PFSK-1 (cell line): ENCODE data around the gene LRP2.

Experiments
- FOXP2 ChIP-seq: optimal IDR thresholded peaks from 2 replicates; pipeline ENCODE3; 2011; ENCODE audit warnings: borderline replicate concordance, control low read depth, inconsistent platforms; ENCODE audit not compliant: insufficient read depth; ENCODE audit errors: extremely low read length, extremely low read depth
- POLR2AphosphoS5 ChIP-seq: IDR thresholded peaks from 2 replicates; pipeline ENCODE4 v1.6.1; 2012; ENCODE audit warnings: low read depth, mild to moderate bottlenecking, control low read depth, low read length, moderate library complexity
- SIN3A ChIP-seq: IDR thresholded peaks from 2 replicates; pipeline ENCODE4 v1.6.1; 2012; ENCODE audit warnings: mild to moderate bottlenecking, low read length, moderate library complexity, borderline replicate concordance; ENCODE audit not compliant: insufficient read depth
- TAF1 ChIP-seq: IDR thresholded peaks from 2 replicates; pipeline ENCODE4 v1.6.1; 2012; ENCODE audit warnings: low read length, control low read depth, borderline replicate concordance; ENCODE audit not compliant: insufficient read depth
- TF ChIP-seq, protein P1 (sequence below), 2 experiments: IDR thresholded peaks; 2 replicates each; pipeline versions ENCODE4 v1.6.1 to v1.8.0; 2011 to 2012; ENCODE audit warnings: low read depth in 2 of 2, low read length in 2 of 2, control low read depth in 1 of 2, inconsistent platforms in 1 of 2, mild to moderate bottlenecking in 1 of 2, moderate library complexity in 1 of 2; ENCODE audit not compliant: insufficient read depth in 1 of 2

LRP2 gene

DNA sequence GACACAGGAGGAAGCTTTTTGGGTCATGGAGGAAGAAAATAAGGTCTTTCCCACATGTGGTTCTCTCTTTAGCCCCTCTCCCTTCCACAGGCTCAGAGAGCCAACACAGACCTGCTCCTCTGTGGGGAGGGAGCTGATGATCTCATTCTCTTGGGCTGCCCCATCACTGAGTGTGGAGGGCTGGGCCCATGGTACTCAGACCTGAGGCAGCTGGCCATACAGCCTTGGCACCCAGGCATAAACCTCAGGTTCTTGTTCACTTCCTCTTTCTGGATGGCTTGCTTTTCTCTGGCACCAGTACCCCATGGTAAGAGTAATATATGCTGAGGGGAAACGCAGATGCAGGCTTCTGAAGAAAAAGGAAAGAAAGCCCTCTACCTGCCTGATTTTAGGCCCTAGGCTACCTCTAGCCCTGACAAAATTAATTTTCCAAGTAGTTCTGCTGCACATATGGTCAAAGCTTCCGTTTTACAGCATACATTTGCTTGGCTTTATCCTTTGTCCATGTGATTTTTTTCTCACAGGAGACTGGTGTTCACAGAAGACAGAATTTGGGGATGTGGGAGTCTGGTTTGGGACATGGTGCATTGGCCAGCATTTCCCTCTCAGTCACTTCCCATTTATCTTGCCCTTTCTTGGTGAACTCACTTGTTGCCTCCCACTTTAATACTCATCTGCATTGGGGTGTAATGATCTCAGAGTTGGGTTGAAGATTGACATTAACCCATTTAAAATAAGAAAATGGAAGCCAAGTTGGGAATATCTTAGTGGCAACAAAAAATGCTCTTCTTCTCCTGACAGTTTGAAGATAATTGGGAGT is 281.9 kb downstream of the LRP2 start:
- TF ChIP-seq, protein P1, sequence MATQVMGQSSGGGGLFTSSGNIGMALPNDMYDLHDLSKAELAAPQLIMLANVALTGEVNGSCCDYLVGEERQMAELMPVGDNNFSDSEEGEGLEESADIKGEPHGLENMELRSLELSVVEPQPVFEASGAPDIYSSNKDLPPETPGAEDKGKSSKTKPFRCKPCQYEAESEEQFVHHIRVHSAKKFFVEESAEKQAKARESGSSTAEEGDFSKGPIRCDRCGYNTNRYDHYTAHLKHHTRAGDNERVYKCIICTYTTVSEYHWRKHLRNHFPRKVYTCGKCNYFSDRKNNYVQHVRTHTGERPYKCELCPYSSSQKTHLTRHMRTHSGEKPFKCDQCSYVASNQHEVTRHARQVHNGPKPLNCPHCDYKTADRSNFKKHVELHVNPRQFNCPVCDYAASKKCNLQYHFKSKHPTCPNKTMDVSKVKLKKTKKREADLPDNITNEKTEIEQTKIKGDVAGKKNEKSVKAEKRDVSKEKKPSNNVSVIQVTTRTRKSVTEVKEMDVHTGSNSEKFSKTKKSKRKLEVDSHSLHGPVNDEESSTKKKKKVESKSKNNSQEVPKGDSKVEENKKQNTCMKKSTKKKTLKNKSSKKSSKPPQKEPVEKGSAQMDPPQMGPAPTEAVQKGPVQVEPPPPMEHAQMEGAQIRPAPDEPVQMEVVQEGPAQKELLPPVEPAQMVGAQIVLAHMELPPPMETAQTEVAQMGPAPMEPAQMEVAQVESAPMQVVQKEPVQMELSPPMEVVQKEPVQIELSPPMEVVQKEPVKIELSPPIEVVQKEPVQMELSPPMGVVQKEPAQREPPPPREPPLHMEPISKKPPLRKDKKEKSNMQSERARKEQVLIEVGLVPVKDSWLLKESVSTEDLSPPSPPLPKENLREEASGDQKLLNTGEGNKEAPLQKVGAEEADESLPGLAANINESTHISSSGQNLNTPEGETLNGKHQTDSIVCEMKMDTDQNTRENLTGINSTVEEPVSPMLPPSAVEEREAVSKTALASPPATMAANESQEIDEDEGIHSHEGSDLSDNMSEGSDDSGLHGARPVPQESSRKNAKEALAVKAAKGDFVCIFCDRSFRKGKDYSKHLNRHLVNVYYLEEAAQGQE (IDR thresholded peaks at IDR 0.05; ENCODE audit: insufficient read depth in 1 of 2, low read depth in 2 of 2, low read length in 2 of 2), result no peak
- no peak for TF ChIP-seq TAF1
- no peak for TF ChIP-seq FOXP2
- no peak for TF ChIP-seq POLR2AphosphoS5
- no peak for TF ChIP-seq SIN3A

DNA sequence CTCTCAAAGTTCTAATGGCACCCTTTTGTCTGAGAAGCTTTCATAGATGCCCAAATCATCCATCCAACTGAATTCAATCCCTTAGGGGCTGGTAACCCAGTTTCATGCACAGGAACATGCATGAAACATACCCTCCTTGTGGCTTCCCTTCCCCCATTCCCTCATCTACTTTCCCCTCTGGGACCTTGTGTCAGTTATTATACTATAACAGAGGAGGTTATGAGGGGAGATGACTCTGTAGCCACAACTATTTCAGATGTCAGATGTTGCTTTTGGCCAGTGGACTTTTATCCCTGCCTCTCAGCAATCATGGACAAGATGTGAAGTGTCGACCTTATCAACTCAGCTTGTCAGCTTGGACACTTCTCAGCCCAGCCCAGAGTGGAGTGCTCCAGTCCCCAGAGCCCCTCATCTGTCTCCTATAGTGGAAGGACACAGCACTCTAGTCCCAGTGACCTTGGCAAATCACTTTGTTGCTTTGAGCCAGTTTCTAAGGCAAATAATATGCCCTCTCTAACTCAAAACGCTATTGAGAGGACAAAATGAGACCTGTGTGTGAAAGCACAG is 284.6 kb downstream of the LRP2 start:
- no peak for TF ChIP-seq TAF1
- no peak for TF ChIP-seq SIN3A
- TF ChIP-seq FOXP2, result no peak
- no peak for TF ChIP-seq POLR2AphosphoS5
- TF ChIP-seq, protein P1 (IDR thresholded peaks at IDR 0.05; ENCODE audit: insufficient read depth in 1 of 2, low read depth in 2 of 2, low read length in 2 of 2), result no peak
